SK-N-SH treated with all-trans-retinoic acid at 6 μM for 48 hours (cell line): Measurements from ENCODE around the gene WDR87.

Source experiments
- ARNTL ChIP-seq: fragments of 450-650 bp; formaldehyde crosslinking; IDR thresholded peaks from 2 replicates; pipeline ENCODE4 v1.5.0; 2020; ENCODE audit warnings: low read depth, mild to moderate bottlenecking, moderate library complexity, borderline replicate concordance
- GLIS3 ChIP-seq: fragments of 250-450 bp; sonication (Bioruptor Pico); IDR thresholded peaks from 2 replicates; pipeline ENCODE4 v1.5.0; 2020; ENCODE audit warnings: mild to moderate bottlenecking, moderate library complexity
- ISL1 ChIP-seq: fragments of 250-450 bp; sonication (Bioruptor Pico); IDR thresholded peaks from 2 replicates; pipeline ENCODE4 v2.1.2; 2022; ENCODE audit warnings: mild to moderate bottlenecking, moderate library complexity
- OSR1 ChIP-seq: fragments of 250-450 bp; sonication (Bioruptor Pico); IDR thresholded peaks from 2 replicates; pipeline ENCODE4 v1.8.0; 2022; ENCODE audit warnings: moderate library complexity, mild to moderate bottlenecking, inconsistent platforms
- PATZ1 ChIP-seq: fragments of 250-450 bp; sonication (Bioruptor Pico); IDR thresholded peaks from 2 replicates; pipeline ENCODE4 v1.8.0; 2020; ENCODE audit warnings: mild to moderate bottlenecking, moderate library complexity, borderline replicate concordance
- RARB ChIP-seq: fragments of 250-450 bp; sonication (Bioruptor Pico); IDR thresholded peaks from 2 replicates; pipeline ENCODE4 v1.8.0; 2021; ENCODE audit warnings: mild to moderate bottlenecking, moderate library complexity
- SNAI2 ChIP-seq: fragments of 250-450 bp; sonication (Bioruptor Pico); IDR thresholded peaks from 2 replicates; pipeline ENCODE4 v1.5.0; 2020; ENCODE audit warnings: mild to moderate bottlenecking, moderate library complexity
- TSHZ2 ChIP-seq: fragments of 250-450 bp; sonication (Bioruptor Pico); IDR thresholded peaks from 2 replicates; pipeline ENCODE4 v1.5.0; 2020; ENCODE audit warnings: mild to moderate bottlenecking, moderate library complexity
- ZFP3 ChIP-seq: fragments of 250-450 bp; sonication (Bioruptor Pico); IDR thresholded peaks from 2 replicates; pipeline ENCODE4 v1.5.0; 2020; ENCODE audit warnings: mild to moderate bottlenecking, moderate library complexity
- ZFP30 ChIP-seq: fragments of 450-650 bp; formaldehyde crosslinking; IDR thresholded peaks from 2 replicates; pipeline ENCODE4 v1.5.0; 2022; ENCODE audit warnings: mild to moderate bottlenecking, moderate library complexity
- ZNF565 ChIP-seq: fragments of 450-650 bp; formaldehyde crosslinking; conservative IDR thresholded peaks from 2 replicates; pipeline ENCODE4 v1.5.0; 2020; ENCODE audit warnings: low read depth, mild to moderate bottlenecking, moderate library complexity
- ZNF70 ChIP-seq: fragments of 450-650 bp; formaldehyde crosslinking; IDR thresholded peaks from 2 replicates; pipeline ENCODE4 v1.5.0; 2020; ENCODE audit warnings: mild to moderate bottlenecking, moderate library complexity
- ZNF8 ChIP-seq: fragments of 450-650 bp; formaldehyde crosslinking; IDR thresholded peaks from 2 replicates; pipeline ENCODE4 v1.5.0; 2020; ENCODE audit warnings: mild to moderate bottlenecking, moderate library complexity
- TF ChIP-seq, protein P1 (sequence below): fragments of 250-450 bp; sonication (Bioruptor Pico); IDR thresholded peaks from 2 replicates; pipeline ENCODE4 v1.8.0; 2021; ENCODE audit warnings: low read depth, mild to moderate bottlenecking, moderate library complexity, borderline replicate concordance

DNA sequence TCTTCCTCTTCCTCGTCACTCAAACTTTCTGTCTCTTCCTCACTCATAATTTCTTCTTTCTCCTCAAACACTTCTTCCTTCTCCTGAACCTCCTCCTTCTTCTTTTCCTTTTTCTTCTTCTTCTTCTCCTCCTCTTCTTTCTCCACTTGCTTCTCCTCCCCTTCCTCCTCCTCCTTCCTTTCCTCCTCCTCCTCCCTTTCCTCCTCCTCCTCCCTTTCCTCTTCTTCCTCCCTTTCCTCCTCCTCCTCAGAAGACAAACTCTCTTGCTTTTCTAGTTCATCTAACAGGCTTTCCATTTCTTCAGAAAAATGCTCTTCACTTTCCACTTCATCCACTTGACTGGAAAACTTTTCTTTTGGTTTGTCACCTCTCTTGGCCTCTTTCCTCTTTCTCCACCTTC is 19.8 kb downstream of the WDR87 start:
- no peak for TF ChIP-seq PATZ1 (CRISPR knock-in tag)
- TF ChIP-seq ZNF70, result no peak
- TF ChIP-seq SNAI2 (CRISPR knock-in tag), result no peak
- TF ChIP-seq, protein P1, sequence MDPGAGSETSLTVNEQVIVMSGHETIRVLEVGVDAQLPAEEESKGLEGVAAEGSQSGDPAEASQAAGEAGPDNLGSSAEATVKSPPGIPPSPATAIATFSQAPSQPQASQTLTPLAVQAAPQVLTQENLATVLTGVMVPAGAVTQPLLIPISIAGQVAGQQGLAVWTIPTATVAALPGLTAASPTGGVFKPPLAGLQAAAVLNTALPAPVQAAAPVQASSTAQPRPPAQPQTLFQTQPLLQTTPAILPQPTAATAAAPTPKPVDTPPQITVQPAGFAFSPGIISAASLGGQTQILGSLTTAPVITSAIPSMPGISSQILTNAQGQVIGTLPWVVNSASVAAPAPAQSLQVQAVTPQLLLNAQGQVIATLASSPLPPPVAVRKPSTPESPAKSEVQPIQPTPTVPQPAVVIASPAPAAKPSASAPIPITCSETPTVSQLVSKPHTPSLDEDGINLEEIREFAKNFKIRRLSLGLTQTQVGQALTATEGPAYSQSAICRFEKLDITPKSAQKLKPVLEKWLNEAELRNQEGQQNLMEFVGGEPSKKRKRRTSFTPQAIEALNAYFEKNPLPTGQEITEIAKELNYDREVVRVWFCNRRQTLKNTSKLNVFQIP (CRISPR knock-in tag), result no peak
- TF ChIP-seq ZFP30 (CRISPR knock-in tag), result no peak
- no peak for TF ChIP-seq ARNTL (CRISPR knock-in tag)
- no peak for TF ChIP-seq RARB
- no peak for TF ChIP-seq OSR1 (CRISPR knock-in tag)
- TF ChIP-seq TSHZ2, result no peak
- no peak for TF ChIP-seq ISL1
- no peak for TF ChIP-seq GLIS3 (CRISPR knock-in tag)
- no peak for TF ChIP-seq ZNF8 (CRISPR knock-in tag)
- TF ChIP-seq ZFP3, result no peak
- TF ChIP-seq ZNF565 (CRISPR knock-in tag), result no peak
